Epithelial cell of proximal tubule (primary cell): ENCODE measurements around the gene RIPPLY2. TPM values are rescaled to one million over a fixed set of nuclear protein-coding genes. Genes with fewer than 3 reads are reported as not detected.

ENCODE experiments used
- DNase-seq: peaks from one replicate; pipeline ENCODE4 v3.0.0-alpha.2; 2011; ENCODE audit warnings: low read depth
- H3K4me3 ChIP-seq: 2 replicates; pipeline ENCODE4 v1.5.1; 2011; ENCODE audit warnings: low read depth, mild to moderate bottlenecking, low read length
- total RNA-seq: library from RNA; depleted of rRNA; stranded (reverse); fragments of >200 nt; gene quantifications from 2 replicates; pipeline ENCODE4 v1.2.3, GENCODE V29; 2015
- TF ChIP-seq, protein P1 (sequence below): conservative IDR thresholded peaks from 2 replicates; pipeline ENCODE4 v1.5.1; 2012; ENCODE audit warnings: low read depth, mild to moderate bottlenecking, low read length

Gene RIPPLY2
- total RNA-seq, 1 donor from 2014 or later, result not detected

DNA sequence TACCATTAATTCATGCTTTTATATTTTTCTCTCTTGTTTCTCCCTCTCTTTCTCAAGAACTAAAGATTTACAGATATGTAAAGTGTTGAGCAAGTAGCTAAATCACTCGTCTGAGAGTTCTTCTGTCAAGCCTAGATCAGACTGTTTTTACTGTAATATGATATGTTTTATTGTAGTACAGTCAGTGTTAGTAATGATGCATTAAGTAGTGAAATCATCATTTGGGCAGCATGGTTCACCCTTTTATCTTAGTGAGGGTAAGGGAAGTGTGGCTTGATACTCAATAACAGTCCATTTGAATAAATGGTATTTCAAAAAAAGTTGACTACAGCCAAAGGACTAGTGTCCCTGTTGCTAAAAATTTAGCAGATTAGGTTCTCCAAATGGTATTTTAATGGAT lies 15.5 kb downstream of the RIPPLY2 start:
- no peak overlapping the region for H3K4me3 ChIP-seq
- no peak for DNase-seq
- TF ChIP-seq, protein P1, sequence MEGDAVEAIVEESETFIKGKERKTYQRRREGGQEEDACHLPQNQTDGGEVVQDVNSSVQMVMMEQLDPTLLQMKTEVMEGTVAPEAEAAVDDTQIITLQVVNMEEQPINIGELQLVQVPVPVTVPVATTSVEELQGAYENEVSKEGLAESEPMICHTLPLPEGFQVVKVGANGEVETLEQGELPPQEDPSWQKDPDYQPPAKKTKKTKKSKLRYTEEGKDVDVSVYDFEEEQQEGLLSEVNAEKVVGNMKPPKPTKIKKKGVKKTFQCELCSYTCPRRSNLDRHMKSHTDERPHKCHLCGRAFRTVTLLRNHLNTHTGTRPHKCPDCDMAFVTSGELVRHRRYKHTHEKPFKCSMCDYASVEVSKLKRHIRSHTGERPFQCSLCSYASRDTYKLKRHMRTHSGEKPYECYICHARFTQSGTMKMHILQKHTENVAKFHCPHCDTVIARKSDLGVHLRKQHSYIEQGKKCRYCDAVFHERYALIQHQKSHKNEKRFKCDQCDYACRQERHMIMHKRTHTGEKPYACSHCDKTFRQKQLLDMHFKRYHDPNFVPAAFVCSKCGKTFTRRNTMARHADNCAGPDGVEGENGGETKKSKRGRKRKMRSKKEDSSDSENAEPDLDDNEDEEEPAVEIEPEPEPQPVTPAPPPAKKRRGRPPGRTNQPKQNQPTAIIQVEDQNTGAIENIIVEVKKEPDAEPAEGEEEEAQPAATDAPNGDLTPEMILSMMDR, result no peak

DNA sequence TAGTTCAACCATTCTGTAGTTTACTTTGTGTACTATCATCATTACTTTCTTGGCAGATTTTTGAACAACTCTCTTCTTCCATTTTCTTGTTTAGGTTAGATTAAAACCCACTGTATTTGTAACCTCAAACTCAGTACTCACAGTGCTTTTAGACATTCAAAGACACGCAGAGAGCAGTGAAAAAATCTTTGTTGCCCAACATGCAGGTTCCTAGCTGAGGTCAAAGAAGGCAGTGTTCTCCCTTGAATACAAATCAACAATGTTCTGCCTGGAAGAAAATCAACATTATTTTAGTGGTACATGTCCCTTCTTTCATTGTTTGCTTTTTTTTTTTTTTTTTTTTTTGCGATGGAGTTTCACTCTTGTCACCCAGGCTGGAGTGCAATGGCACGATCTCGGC lies 17.5 kb downstream of the RIPPLY2 start:
- TF ChIP-seq, protein P1, result no peak
- no peak for DNase-seq
- H3K4me3 ChIP-seq, result no peak overlapping the region

DNA sequence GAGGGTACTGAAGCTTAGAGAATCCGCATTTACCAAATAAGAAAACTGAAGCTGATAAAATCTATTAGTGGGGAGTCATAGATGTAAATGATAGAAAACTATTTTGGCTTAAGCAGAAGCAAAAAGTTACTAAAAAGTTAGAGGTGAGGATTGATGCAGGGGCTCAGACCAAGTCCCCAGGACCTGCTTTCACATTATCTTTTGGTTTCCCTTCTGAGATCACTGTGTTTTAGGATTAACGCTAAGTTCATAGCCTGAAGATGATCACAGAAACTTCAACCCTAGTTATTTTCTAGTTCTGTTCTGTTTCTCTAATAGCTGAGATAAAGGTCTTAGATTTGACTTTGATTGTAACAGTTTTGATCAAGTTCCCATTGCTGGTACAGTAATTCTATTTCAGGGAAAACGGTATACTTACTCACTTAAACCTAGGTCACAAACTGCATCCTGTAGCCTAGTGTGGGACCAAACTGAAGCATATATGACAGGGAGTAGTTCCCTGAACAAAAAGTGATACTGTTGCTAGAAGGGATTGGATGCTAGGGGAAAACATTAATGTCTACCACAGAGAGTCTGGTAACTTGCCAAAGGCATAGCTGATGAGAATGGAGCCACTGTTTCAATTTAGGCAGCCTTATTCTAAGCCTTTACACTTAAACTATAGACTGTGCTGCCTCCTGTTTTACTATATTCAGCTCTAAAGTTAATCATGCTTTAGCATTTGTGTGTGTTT lies 19.4 kb downstream of the RIPPLY2 start:
- TF ChIP-seq, protein P1, result no peak
- H3K4me3 ChIP-seq, result no peak overlapping the region
- DNase-seq, result no peak

DNA sequence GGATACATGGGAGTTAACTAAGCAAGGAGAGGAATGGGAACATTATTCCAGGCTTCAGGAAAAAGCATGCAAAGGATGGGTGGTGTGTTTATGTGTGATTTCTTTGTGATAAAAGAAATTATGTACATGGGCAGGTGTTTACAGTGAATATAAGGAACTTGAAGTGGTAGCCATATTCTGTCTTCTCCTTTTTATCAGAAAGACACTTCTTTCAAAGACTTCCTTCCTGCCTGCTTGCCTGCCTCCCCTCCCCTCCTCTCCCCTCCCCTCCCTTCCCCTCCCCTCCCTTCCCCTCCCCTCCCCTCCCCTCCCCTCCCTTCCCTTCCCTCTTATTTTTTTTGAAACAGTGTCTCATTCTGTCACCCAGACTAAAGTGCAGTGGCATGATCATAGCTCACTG lies 20.7 kb downstream of the RIPPLY2 start:
- TF ChIP-seq, protein P1, result no peak
- no peak for DNase-seq
- H3K4me3 ChIP-seq, result no peak overlapping the region

DNA sequence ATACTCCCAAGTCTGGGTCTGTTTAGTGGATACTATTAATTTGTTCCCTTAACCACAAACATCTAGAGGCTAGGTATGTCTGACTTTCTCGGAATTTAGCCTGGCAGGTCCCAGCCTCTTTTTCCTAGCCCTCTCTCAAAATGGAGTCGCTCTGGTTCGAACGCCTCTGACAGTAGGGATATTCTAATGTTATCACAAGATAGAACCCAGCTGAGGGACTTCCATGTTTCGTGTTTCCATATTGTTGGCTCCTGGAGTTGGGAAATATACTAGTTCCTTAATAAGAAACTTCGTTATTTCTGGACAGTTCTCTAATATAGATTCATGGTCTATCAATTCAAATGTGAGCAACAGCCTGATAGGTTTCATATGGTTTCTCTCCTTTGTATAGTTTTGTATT lies 22.7 kb downstream of the RIPPLY2 start:
- DNase-seq, result no peak
- no peak overlapping the region for H3K4me3 ChIP-seq
- TF ChIP-seq, protein P1, result no peak

DNA sequence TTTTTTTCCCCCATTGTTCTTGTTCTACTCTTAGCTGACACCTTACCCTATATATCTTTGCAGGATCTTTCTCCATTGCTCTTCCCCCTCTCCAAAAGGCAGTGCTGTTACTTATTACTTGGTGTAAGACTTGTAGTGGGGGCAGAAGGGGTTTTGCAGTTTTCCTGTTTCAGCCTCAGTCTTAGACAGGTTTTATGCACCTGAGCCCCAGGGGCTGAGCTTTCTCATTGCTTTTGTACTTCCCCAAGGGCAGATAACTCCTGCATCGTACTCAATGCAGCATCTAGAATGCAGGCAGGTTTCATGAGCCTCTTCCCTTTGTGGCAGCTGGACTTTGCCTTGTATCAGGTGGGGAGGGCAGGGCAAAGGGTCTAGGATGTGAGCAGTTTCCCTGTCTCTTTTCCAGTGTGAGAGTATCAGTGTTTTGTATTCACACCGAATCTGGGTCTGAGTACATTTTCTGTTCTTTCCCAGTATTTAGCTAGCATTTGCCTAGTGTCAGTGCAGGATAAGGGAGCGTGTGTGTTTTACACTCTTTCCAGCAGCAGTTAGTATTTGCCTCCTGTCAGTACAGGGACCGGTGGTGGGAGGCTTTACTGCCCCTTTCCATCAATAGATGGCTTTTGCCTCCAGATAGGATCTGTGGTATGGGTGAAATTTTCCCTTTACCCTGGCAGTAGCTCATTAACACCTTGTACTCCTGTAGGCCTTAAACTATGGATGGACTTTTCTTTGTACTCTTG lies 25.9 kb downstream of the RIPPLY2 start:
- no peak overlapping the region for H3K4me3 ChIP-seq
- TF ChIP-seq, protein P1, result no peak
- DNase-seq, result no peak
